Stimulated activated CD4-positive, alpha-beta T cell treated with anti-CD3 and anti-CD28 coated beads, Interleukin-1b, Interleukin-23, amount 100 ng/mL, for 48 hours (primary cell): Measurements from ENCODE around the gene PET100.

Source experiments
- DNase-seq: peaks from one replicate; pipeline ENCODE4 v3.0.0-alpha.2; 2020

The PET100 gene

GRCh38 chr19:7629347-7630054, at the start of gene PET100, which contains the start of gene XAB2:
Gene PET100 (plus strand): TSS chr19:7629793. CDS start chr19:7629834, 41 bp downstream.
Gene XAB2 (minus strand): TSS chr19:7629545. CDS start chr19:7629527, 18 bp downstream.
- DNase-seq, result peak; percentile 95

GRCh38 chr19:7582446-7582845, 47.1 kb upstream of the PET100 start:
- DNase-seq, result no peak

- no peak for DNase-seq
Observed at GRCh38 chr19:7589822-7590221, 39.8 kb upstream of the PET100 start.

GRCh38 chr19:7590256-7590655, 39.3 kb upstream of the PET100 start:
- DNase-seq, result no peak

GRCh38 chr19:7595466-7596133, 34.0 kb upstream of the PET100 start, which contains the start of gene CAMSAP3:
Gene CAMSAP3 (plus strand): TSS chr19:7595863. CDS start chr19:7596003, 140 bp downstream.
- DNase-seq, result peak; percentile 21

GRCh38 chr19:7596211-7596937, 33.2 kb upstream of the PET100 start:
- DNase-seq, result no peak

GRCh38 chr19:7597689-7598088, 31.9 kb upstream of the PET100 start:
- no peak for DNase-seq

- no peak for DNase-seq
Observed at GRCh38 chr19:7598180-7598579, 31.4 kb upstream of the PET100 start.

GRCh38 chr19:7600721-7601120, 28.9 kb upstream of the PET100 start:
- no peak for DNase-seq

- DNase-seq, result no peak
Observed at GRCh38 chr19:7602240-7602934, 27.2 kb upstream of the PET100 start.

GRCh38 chr19:7602935-7603497, 26.6 kb upstream of the PET100 start:
- DNase-seq, result no peak

GRCh38 chr19:7603919-7604318, 25.7 kb upstream of the PET100 start:
- no peak for DNase-seq

- peak; percentile 45 for DNase-seq
Observed at GRCh38 chr19:7605490-7606222, 23.9 kb upstream of the PET100 start.

- no peak for DNase-seq
Observed at GRCh38 chr19:7606289-7606688, 23.3 kb upstream of the PET100 start.

GRCh38 chr19:7607212-7607873, 22.2 kb upstream of the PET100 start:
- DNase-seq, result no peak

GRCh38 chr19:7607874-7608560, 21.6 kb upstream of the PET100 start:
- DNase-seq, result no peak

- no peak for DNase-seq
Observed at GRCh38 chr19:7610491-7611240, 18.9 kb upstream of the PET100 start.

GRCh38 chr19:7611541-7612279, 17.9 kb upstream of the PET100 start:
- no peak for DNase-seq
